Measurements from ENCODE around the gene TXLNG. TPM values are rescaled to one million over a fixed set of nuclear protein-coding genes. Genes with fewer than 3 reads are reported as not detected.

Gene TXLNG
- total RNA-seq, 1 donor from 2014 or later: 25.8 TPM

GRCh38 chrX:16785247-16786138 lies 773 bp upstream of the TXLNG start:
- DNase-seq (ENCODE audit: low spot score, unreplicated experiment): no peak
- Mint-ChIP-seq H3K4me1 (ENCODE audit: low read depth) (peaks cover 12% of the 10 kb centered on the region), H3K27me3 (no peaks in the 10 kb centered on the region), H3K36me3 (ENCODE audit: insufficient read depth) (no peaks in the 10 kb centered on the region), H3K27ac (peak overlapping the region; percentile 91), H3K9me3 (ENCODE audit: low read depth) (no peaks in the 10 kb centered on the region), H3K4me3 (ENCODE audit: low read depth) (peak overlapping the region; percentile 87)
- TF ChIP-seq CTCF (IDR thresholded peaks at IDR 0.05; ENCODE audit: unreplicated experiment): no peak

- peak; percentile 24 for DNase-seq (ENCODE audit: low spot score, unreplicated experiment)
- H3K27me3 Mint-ChIP-seq: no peaks in the 10 kb centered on the region
- no peaks in the 10 kb centered on the region for H3K9me3 Mint-ChIP-seq (ENCODE audit: low read depth)
- TF ChIP-seq CTCF (IDR thresholded peaks at IDR 0.05; ENCODE audit: unreplicated experiment): peak; percentile 10
- H3K4me3 Mint-ChIP-seq (ENCODE audit: low read depth): peak overlapping the region; percentile 87
- H3K36me3 Mint-ChIP-seq (ENCODE audit: insufficient read depth): no peaks in the 10 kb centered on the region
- H3K27ac Mint-ChIP-seq: no peak overlapping the region
- H3K4me1 Mint-ChIP-seq (ENCODE audit: low read depth): peaks cover 12% of the 10 kb centered on the region
These were observed 797 bp downstream of the TXLNG start for GRCh38 chrX:16786791-16787735.

- Mint-ChIP-seq H3K27ac (no peak overlapping the region), H3K4me1 (ENCODE audit: low read depth) (peaks cover 12% of the 10 kb centered on the region), H3K27me3 (no peaks in the 10 kb centered on the region), H3K36me3 (ENCODE audit: insufficient read depth) (no peaks in the 10 kb centered on the region), H3K4me3 (ENCODE audit: low read depth) (no peak overlapping the region), H3K9me3 (ENCODE audit: low read depth) (no peaks in the 10 kb centered on the region)
- TF ChIP-seq CTCF (IDR thresholded peaks at IDR 0.05; ENCODE audit: unreplicated experiment): no peak
- DNase-seq (ENCODE audit: low spot score, unreplicated experiment): no peak
These were observed 2.2 kb downstream of the TXLNG start for GRCh38 chrX:16788477-16788876.

- no peak for TF ChIP-seq CTCF (IDR thresholded peaks at IDR 0.05; ENCODE audit: unreplicated experiment)
- peaks cover 7% of the 10 kb centered on the region for H3K36me3 Mint-ChIP-seq (ENCODE audit: insufficient read depth)
- no peaks in the 10 kb centered on the region for H3K4me1 Mint-ChIP-seq (ENCODE audit: low read depth)
- no peak for DNase-seq (ENCODE audit: low spot score, unreplicated experiment)
- no peaks in the 10 kb centered on the region for H3K9me3 Mint-ChIP-seq (ENCODE audit: low read depth)
- H3K4me3 Mint-ChIP-seq (ENCODE audit: low read depth): no peak overlapping the region
- no peak overlapping the region for H3K27ac Mint-ChIP-seq
- no peaks in the 10 kb centered on the region for H3K27me3 Mint-ChIP-seq
These were observed 10.0 kb downstream of the TXLNG start for GRCh38 chrX:16796298-16796697.

GRCh38 chrX:16797358-16797757 lies 11.1 kb downstream of the TXLNG start:
- H3K36me3 Mint-ChIP-seq (ENCODE audit: insufficient read depth): peaks cover 7% of the 10 kb centered on the region
- no peak overlapping the region for H3K27ac Mint-ChIP-seq
- H3K9me3 Mint-ChIP-seq (ENCODE audit: low read depth): no peaks in the 10 kb centered on the region
- no peak for DNase-seq (ENCODE audit: low spot score, unreplicated experiment)
- H3K4me3 Mint-ChIP-seq (ENCODE audit: low read depth): no peak overlapping the region
- H3K27me3 Mint-ChIP-seq: no peaks in the 10 kb centered on the region
- H3K4me1 Mint-ChIP-seq (ENCODE audit: low read depth): no peaks in the 10 kb centered on the region
- TF ChIP-seq CTCF (IDR thresholded peaks at IDR 0.05; ENCODE audit: unreplicated experiment): no peak
